Hepatocyte (in vitro differentiated cells): Measurements from ENCODE around the gene C9orf152. TPM values are rescaled to one million over a fixed set of nuclear protein-coding genes. Genes with fewer than 3 reads are reported as not detected.
A peak's percentile ranks its signal among the peaks of the same experiment; 100 is the strongest.
"Not testable (repeated sequence)": the region's sequence is repeated elsewhere in the genome, so short reads cannot be mapped to it uniquely, and the experiment has no call there.

Experiments
- DNase-seq: peaks from one replicate; pipeline ENCODE4 v3.0.0-alpha.2; 2016; ENCODE audit warnings: low spot score
- H2AFZ ChIP-seq: fragments of 200-600 bp; sonication (generic); 2 replicates; pipeline ENCODE4 v1.6.0; 2016; ENCODE audit warnings: antibody characterized with exemption, mild to moderate bottlenecking
- H3K27ac ChIP-seq: fragments of 200-600 bp; sonication (generic); 2 replicates; pipeline ENCODE4 v1.5.1; 2016; ENCODE audit warnings: mild to moderate bottlenecking
- H3K27me3 ChIP-seq: fragments of 200-600 bp; sonication (generic); 2 replicates; pipeline ENCODE4 v1.6.1; 2016
- H3K36me3 ChIP-seq: fragments of 200-600 bp; sonication (generic); replicated peaks from 2 replicates; pipeline ENCODE4 v1.5.1; 2016; ENCODE audit warnings: low read depth; ENCODE audit not compliant: insufficient read depth
- H3K4me1 ChIP-seq: fragments of 200-600 bp; sonication (generic); 2 replicates; pipeline ENCODE4 v1.5.1; 2016; ENCODE audit warnings: mild to moderate bottlenecking, moderate library complexity; ENCODE audit not compliant: insufficient read depth
- H3K4me2 ChIP-seq: fragments of 200-600 bp; sonication (generic); 2 replicates; pipeline ENCODE4 v1.6.0; 2016
- H3K4me3 ChIP-seq: fragments of 200-600 bp; sonication (generic); 2 replicates; pipeline ENCODE4 v1.5.1; 2016; ENCODE audit warnings: mild to moderate bottlenecking
- H3K79me2 ChIP-seq: fragments of 200-600 bp; sonication (generic); 2 replicates; pipeline ENCODE4 v1.6.0; 2017; ENCODE audit warnings: mild to moderate bottlenecking
- H3K9me2 ChIP-seq: fragments of 200-600 bp; sonication (generic); replicated peaks from 2 replicates; pipeline ENCODE4 v1.6.0; 2017; ENCODE audit warnings: mild to moderate bottlenecking; ENCODE audit not compliant: insufficient read depth
- H3K9me3 ChIP-seq: fragments of 200-600 bp; sonication (generic); 2 replicates; pipeline ENCODE4 v1.5.1; 2016; ENCODE audit warnings: low read depth, mild to moderate bottlenecking
- H4K20me1 ChIP-seq: fragments of 200-600 bp; sonication (generic); 2 replicates; pipeline ENCODE4 v1.6.0; 2016; ENCODE audit warnings: mild to moderate bottlenecking; ENCODE audit not compliant: insufficient read depth, poor library complexity, severe bottlenecking
- CTCF ChIP-seq: fragments of 200-600 bp; sonication (generic); IDR thresholded peaks from 2 replicates; pipeline ENCODE4 v1.5.1; 2016; ENCODE audit warnings: antibody characterized with exemption, mild to moderate bottlenecking; ENCODE audit not compliant: poor library complexity
- EZH2 ChIP-seq: fragments of 200-600 bp; sonication (generic); IDR thresholded peaks from 2 replicates; pipeline ENCODE4 v1.6.1; 2016; ENCODE audit warnings: antibody characterized with exemption, mild to moderate bottlenecking, borderline replicate concordance
- EZH2phosphoT487 ChIP-seq: fragments of 200-600 bp; sonication (generic); IDR thresholded peaks from one replicate; pipeline ENCODE4 v1.6.1; 2018; ENCODE audit warnings: antibody characterized with exemption, mild to moderate bottlenecking, low read depth, moderate library complexity; ENCODE audit not compliant: unreplicated experiment, severe bottlenecking
- WGBS: methylation state at CpG from one replicate; pipeline ENCODE4 v1.1.6; 2016; ENCODE audit warnings: low lambda C conversion rate; ENCODE audit errors: missing lambda C conversion rate; 5-methylcytosine and 5-hydroxymethylcytosine counted together
- polyA plus RNA-seq: library from polyadenylated mRNA; unstranded; fragments of >200 nt; fragmentation: Nextera tagmentation; extraction: Ambion mirVana; gene quantifications from 2 replicates; pipeline ENCODE4 v1.2.1, GENCODE V29; 2016
- total RNA-seq: library from RNA; depleted of rRNA; stranded (reverse); fragments of >200 nt; gene quantifications from 2 replicates; pipeline ENCODE4 v1.2.3, GENCODE V29; 2014

The C9orf152 gene
- total and polyA plus RNA-seq, 2 experiments from 2014 or later, result 0.68 to 1.2 TPM

DNA sequence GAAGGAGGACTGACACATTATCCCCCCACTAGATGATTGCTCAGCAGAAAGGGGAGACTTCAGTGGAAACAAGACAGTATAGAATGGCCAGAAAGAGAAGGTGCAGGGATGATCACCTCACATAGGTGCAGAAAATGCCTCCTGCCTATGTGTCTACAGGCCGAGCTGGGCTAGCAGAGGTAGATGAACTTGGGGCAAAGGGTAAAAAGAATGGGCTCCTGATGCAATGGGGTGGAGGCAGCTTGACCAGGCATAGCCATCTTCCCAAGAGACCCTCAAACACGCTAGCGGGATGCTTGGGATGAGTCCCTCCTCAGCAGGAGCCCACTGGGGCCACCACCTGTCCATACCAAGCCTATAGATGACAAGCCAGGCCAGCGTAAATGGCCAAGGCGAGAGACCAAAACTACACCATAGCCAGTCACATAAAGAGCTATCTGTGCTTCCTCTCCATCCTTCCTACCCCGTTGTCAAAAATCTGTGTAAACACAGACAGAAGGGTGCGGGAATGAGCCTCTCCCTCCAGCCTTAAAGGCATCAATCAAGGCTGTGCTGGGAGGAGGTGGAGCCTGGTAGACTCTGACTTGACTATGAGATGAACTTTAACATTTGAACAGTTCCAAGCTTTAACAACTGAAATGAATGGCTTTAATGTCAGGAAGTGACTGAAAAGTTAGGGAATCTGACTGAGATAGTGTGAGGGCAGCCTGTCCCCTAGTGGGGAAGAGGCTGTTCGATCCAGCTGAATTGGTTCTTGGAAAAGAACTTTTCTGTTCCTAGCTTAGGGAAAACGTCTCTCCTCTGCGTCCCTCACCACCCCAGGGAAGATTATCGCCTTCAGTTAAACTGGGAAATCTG, 10.4 kb downstream of the C9orf152 start:
- H3K4me2 ChIP-seq, result no peak overlapping the region
- no peak overlapping the region for H2AFZ ChIP-seq
- H3K79me2 ChIP-seq, result no peaks in the 10 kb centered on the region
- peaks cover 18% of the 10 kb centered on the region for H3K4me1 ChIP-seq
- WGBS, result 80% methylated on average over 11 of the region's 11 CpGs
- no peaks in the 10 kb centered on the region for H3K9me3 ChIP-seq
- no peak overlapping the region for H3K27ac ChIP-seq
- no peak overlapping the region for H3K4me3 ChIP-seq
- no peaks in the 10 kb centered on the region for H3K36me3 ChIP-seq
- DNase-seq, result no peak
- no peaks in the 10 kb centered on the region for H4K20me1 ChIP-seq
- TF ChIP-seq CTCF (no peak), EZH2phosphoT487 (no peak), EZH2 (no peak)
- H3K9me2 ChIP-seq, result no peaks in the 10 kb centered on the region
- H3K27me3 ChIP-seq, result no peaks in the 10 kb centered on the region

DNA sequence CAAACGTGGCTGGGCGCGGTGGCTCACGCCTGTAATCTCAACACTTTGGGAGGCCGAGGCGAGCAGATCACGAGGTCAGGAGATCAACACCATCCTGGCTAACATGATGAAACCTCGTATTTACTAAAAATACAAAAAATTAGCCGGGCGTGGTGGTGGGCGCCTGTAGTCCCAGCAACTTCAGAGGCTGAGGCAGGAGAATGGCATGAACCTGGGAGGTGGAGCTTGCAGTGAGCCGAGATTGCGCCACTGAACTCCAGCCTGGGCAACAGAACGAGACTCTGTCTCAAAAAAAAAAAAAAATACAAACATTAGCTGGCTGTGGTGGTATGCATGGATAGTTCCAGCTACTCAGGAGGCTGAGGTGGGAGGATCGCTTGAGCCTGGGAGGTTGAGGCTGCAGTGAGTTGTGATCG, 11.9 kb downstream of the C9orf152 start:
- 93% methylated on average over 16 of the region's 16 CpGs for WGBS
- not testable (repeated sequence) for H3K4me3 ChIP-seq, H2AFZ ChIP-seq, H3K9me2 ChIP-seq, H4K20me1 ChIP-seq, DNase-seq, H3K27me3 ChIP-seq, H3K9me3 ChIP-seq, H3K36me3 ChIP-seq, H3K4me2 ChIP-seq, H3K79me2 ChIP-seq, H3K27ac ChIP-seq
- peaks cover 18% of the 10 kb centered on the region for H3K4me1 ChIP-seq

- Histone ChIP-seq H3K79me2 (no peaks in the 10 kb centered on the region), H4K20me1 (no peaks in the 10 kb centered on the region), H3K27me3 (no peaks in the 10 kb centered on the region), H3K9me2 (no peaks in the 10 kb centered on the region), H3K36me3 (no peaks in the 10 kb centered on the region), H3K4me3 (no peak overlapping the region), H3K27ac (peak overlapping the region; percentile 54), H3K9me3 (no peaks in the 10 kb centered on the region), H3K4me1 (peaks cover 21% of the 10 kb centered on the region), H3K4me2 (no peak overlapping the region), H2AFZ (no peak overlapping the region)
- WGBS, result 64% methylated on average over 5 of the region's 5 CpGs
- DNase-seq, result peak; percentile 35
- TF ChIP-seq CTCF (no peak), EZH2 (no peak), EZH2phosphoT487 (no peak)
These were observed 15.3 kb downstream of the C9orf152 start for GRCh38 chr9:110192531-110193261.

DNA sequence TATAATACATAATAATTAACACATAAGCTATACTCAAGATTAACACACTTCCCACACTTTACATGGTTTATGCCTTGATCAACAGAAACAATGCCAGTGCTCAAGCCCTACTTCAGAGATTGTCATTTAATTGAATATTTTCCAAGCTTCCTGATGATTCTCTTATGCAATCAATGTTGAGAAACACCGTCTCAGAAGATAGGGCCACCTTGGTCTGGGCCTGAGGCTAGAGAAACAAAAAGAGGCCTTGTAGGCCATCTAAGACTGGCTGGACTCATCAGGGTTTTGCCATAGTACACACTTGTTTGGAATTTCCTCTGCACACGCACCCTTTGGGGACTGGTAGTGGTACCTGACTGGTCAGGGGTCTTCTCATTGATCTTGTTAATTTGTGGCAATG, 16.3 kb downstream of the C9orf152 start:
- TF ChIP-seq EZH2 (no peak), CTCF (no peak), EZH2phosphoT487 (no peak)
- no peaks in the 10 kb centered on the region for H3K79me2 ChIP-seq
- H4K20me1 ChIP-seq, result no peaks in the 10 kb centered on the region
- no peaks in the 10 kb centered on the region for H3K36me3 ChIP-seq
- no peak for DNase-seq
- H3K9me3 ChIP-seq, result no peaks in the 10 kb centered on the region
- H3K4me1 ChIP-seq, result peaks cover 21% of the 10 kb centered on the region
- H3K27me3 ChIP-seq, result no peaks in the 10 kb centered on the region
- H3K4me2 ChIP-seq, result no peak overlapping the region
- 93% methylated on average over 2 of the region's 2 CpGs for WGBS
- no peaks in the 10 kb centered on the region for H3K9me2 ChIP-seq
- no peak overlapping the region for H3K27ac ChIP-seq
- no peak overlapping the region for H3K4me3 ChIP-seq
- H2AFZ ChIP-seq, result no peak overlapping the region
